Thoracic aorta (tissue), 2 donors: Measurements from ENCODE around the gene BEND7. TPM values are rescaled to one million over a fixed set of nuclear protein-coding genes. Genes with fewer than 3 reads are reported as not detected.

Experiments used
- ATAC-seq: fragments of 150-250 bp; one replicate; pipeline ENCODE4 v1.8.0; 2017; ENCODE audit warnings: low read depth; ENCODE audit not compliant: insufficient number of reproducible peaks, low FRiP score
- DNase-seq: peaks from one replicate; pipeline ENCODE4 v3.0.0-alpha.2; 2020; ENCODE audit warnings: low spot score
- H3K27ac ChIP-seq, 2 donors: fragments of 200-600 bp; sonication (generic); 1 replicate in 1 of 2; 2 replicates in 1 of 2; pipeline ENCODE4 v1.5.1; 2016; ENCODE audit warnings: mild to moderate bottlenecking in 2 of 2, moderate library complexity in 2 of 2
- H3K27me3 ChIP-seq: fragments of 200-600 bp; sonication (generic); replicated peaks from 2 replicates; pipeline ENCODE4 v1.6.0; 2016; ENCODE audit warnings: mild to moderate bottlenecking; ENCODE audit not compliant: insufficient read depth
- H3K36me3 ChIP-seq: fragments of 200-600 bp; sonication (generic); one replicate; pipeline ENCODE4 v1.5.1; 2016
- H3K4me1 ChIP-seq, 2 donors: fragments of 200-600 bp; sonication (generic); 1 replicate in 1 of 2; 2 replicates in 1 of 2; pipeline versions ENCODE4 v1.5.1 to v1.6.0; 2016; ENCODE audit warnings: low read depth in 2 of 2, mild to moderate bottlenecking in 1 of 2; ENCODE audit not compliant: control insufficient read depth in 1 of 2
- H3K4me3 ChIP-seq: fragments of 200-600 bp; sonication (generic); 2 replicates; pipeline ENCODE4 v1.5.1; 2016; ENCODE audit warnings: mild to moderate bottlenecking
- H3K9me3 ChIP-seq: fragments of 200-600 bp; sonication (generic); 2 replicates; pipeline ENCODE4 v1.5.1; 2016
- total RNA-seq, 2 donors: library from RNA; depleted of rRNA; stranded (reverse); fragments of >200 nt; gene quantifications; one replicate each; pipeline versions ENCODE4 v1.1.0 to v1.2.3, GENCODE V29; 2016
- TF ChIP-seq, protein P1 (sequence below): fragments of 200-600 bp; sonication (generic); IDR thresholded peaks from one replicate; pipeline ENCODE4 v1.5.1; 2019; ENCODE audit warnings: antibody characterized with exemption

Gene BEND7
- total RNA-seq, 2 donors from 2014 or later = 15.3 to 38.5 TPM

DNA sequence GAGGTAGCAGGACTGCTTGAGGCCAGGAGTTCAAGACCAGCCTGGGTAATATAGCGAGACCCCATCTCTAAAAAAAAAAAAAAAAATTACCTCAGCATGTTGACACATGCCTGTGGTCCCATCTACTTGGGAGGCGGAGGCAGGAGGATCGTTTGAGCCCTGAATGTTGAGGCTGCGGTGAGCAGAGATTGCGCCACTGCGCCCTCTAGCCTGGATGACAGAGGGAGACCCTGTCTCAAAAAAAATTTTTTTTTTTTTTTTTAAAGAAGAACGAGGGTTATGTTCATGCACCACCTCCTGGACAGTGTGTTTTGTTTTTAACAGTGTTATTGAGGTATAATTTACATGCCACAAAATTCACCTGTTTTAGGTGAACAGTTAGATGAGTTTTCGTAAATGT lies 129.6 kb downstream of the BEND7 start:
- Histone ChIP-seq H3K36me3 (no peaks in the 10 kb centered on the region), H3K9me3 (no peaks in the 10 kb centered on the region), H3K4me1 (no peaks in the 10 kb centered on the region), H3K4me3 (no peak overlapping the region), H3K27ac (no peak overlapping the region), H3K27me3 (no peaks in the 10 kb centered on the region)
- DNase-seq (no peak), ATAC-seq (no peak)
- TF ChIP-seq, protein P1, sequence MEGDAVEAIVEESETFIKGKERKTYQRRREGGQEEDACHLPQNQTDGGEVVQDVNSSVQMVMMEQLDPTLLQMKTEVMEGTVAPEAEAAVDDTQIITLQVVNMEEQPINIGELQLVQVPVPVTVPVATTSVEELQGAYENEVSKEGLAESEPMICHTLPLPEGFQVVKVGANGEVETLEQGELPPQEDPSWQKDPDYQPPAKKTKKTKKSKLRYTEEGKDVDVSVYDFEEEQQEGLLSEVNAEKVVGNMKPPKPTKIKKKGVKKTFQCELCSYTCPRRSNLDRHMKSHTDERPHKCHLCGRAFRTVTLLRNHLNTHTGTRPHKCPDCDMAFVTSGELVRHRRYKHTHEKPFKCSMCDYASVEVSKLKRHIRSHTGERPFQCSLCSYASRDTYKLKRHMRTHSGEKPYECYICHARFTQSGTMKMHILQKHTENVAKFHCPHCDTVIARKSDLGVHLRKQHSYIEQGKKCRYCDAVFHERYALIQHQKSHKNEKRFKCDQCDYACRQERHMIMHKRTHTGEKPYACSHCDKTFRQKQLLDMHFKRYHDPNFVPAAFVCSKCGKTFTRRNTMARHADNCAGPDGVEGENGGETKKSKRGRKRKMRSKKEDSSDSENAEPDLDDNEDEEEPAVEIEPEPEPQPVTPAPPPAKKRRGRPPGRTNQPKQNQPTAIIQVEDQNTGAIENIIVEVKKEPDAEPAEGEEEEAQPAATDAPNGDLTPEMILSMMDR = no peak

GRCh38 chr10:13397052-13397451 lies 131.8 kb downstream of the BEND7 start:
- DNase-seq (no peak), ATAC-seq (no peak)
- Histone ChIP-seq H3K4me1 (no peaks in the 10 kb centered on the region), H3K36me3 (no peaks in the 10 kb centered on the region), H3K9me3 (no peaks in the 10 kb centered on the region), H3K4me3 (no peak overlapping the region), H3K27me3 (no peaks in the 10 kb centered on the region), H3K27ac (no peak overlapping the region)
- TF ChIP-seq, protein P1 = no peak

- no peak for DNase-seq
- H3K36me3 ChIP-seq = no peaks in the 10 kb centered on the region
- H3K9me3 ChIP-seq = no peaks in the 10 kb centered on the region
- no peaks in the 10 kb centered on the region for H3K4me1 ChIP-seq
- TF ChIP-seq, protein P1 = no peak
- no peak overlapping the region for H3K4me3 ChIP-seq
- H3K27me3 ChIP-seq = no peaks in the 10 kb centered on the region
- ATAC-seq = no peak
- no peak overlapping the region for H3K27ac ChIP-seq
Observed at GRCh38 chr10:13396369-13396768, 132.4 kb downstream of the BEND7 start.

DNA sequence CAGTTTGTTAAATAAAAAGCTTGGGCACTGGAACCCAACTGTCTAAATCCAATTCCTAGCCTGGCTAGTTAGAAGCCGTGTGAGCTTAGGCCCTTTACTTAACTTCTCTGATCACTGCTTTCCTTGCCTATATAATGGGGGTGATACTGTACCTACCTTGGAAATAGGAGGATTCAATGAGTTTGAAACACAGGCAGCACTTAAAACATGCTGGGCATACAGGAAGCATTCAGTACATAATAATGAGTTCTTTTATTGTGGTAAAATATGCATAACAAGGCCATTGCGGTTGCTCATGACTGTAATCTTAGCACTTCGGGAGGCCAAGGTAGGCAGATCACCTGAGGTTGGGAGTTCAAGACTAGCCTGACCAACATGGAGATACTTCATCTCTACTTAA lies 133.3 kb downstream of the BEND7 start:
- Histone ChIP-seq H3K4me1 (peaks cover 0 to 3% of the 10 kb centered on the region in 2 donors), H3K9me3 (no peaks in the 10 kb centered on the region), H3K36me3 (no peaks in the 10 kb centered on the region), H3K27me3 (no peaks in the 10 kb centered on the region), H3K4me3 (no peak overlapping the region), H3K27ac (no peak overlapping the region)
- TF ChIP-seq, protein P1 = no peak
- no peak for ATAC-seq
- no peak for DNase-seq

DNA sequence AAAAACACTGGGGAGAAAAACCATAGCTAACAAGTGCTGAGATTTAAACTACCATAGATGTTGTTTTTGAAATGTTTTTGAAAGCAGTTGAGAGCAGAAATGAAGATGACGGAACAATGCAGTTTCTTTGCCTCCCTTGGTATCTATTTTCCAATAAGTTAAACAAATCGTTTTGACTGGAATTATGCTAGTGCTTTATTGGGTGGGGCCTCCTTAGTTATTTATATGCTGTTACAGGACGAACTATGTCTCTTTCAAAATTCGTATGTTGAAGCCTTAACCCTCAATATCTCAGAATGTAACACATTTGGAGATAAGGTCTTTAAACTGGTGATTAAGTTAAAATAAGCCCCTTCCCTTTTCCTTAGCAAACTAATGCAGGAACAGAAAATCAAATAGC lies 135.2 kb downstream of the BEND7 start:
- Histone ChIP-seq H3K9me3 (no peaks in the 10 kb centered on the region), H3K4me1 (peaks cover 0 to 3% of the 10 kb centered on the region in 2 donors), H3K27ac (no peak overlapping the region), H3K27me3 (no peaks in the 10 kb centered on the region), H3K4me3 (no peak overlapping the region), H3K36me3 (no peaks in the 10 kb centered on the region)
- TF ChIP-seq, protein P1 = no peak
- DNase-seq (no peak), ATAC-seq (no peak)
